Activated T-helper 2 cell treated with anti-CD3 and anti-CD28 coated beads, Interferon-gamma antibody, Interleukin-2, Interleukin-4, amounts not matched to agents 10 μg/mL and 5 μg/mL and 100 μg/mL, durations not matched to agents 14 hours and 24 hours and 36 hours (primary cell): ENCODE results near the gene HLA-C. TPM values are rescaled to one million over a fixed set of nuclear protein-coding genes. Genes with fewer than 3 reads are reported as not detected.

Experiments
- DNase-seq: peaks from one replicate; pipeline ENCODE4 v3.0.0; 2021; ENCODE audit warnings: low spot score
- H3K27ac Mint-ChIP-seq: one replicate; pipeline ENCODE4 v1.8.0; 2021; ENCODE audit warnings: mixed read lengths
- H3K27me3 Mint-ChIP-seq: one replicate; pipeline ENCODE4 v1.8.0; 2021; ENCODE audit warnings: low read depth, mixed read lengths
- H3K36me3 Mint-ChIP-seq: one replicate; pipeline ENCODE4 v1.8.0; 2021; ENCODE audit warnings: low read depth, mixed read lengths
- H3K4me1 Mint-ChIP-seq: one replicate; pipeline ENCODE4 v1.8.0; 2021; ENCODE audit warnings: low read depth, mixed read lengths
- H3K4me3 Mint-ChIP-seq: one replicate; pipeline ENCODE4 v1.8.0; 2021; ENCODE audit warnings: low read depth, mild to moderate bottlenecking, moderate library complexity, mixed read lengths
- H3K9me3 Mint-ChIP-seq: one replicate; pipeline ENCODE4 v1.8.0; 2021; ENCODE audit warnings: mixed read lengths
- intact Hi-C: fragments of 100-400 bp; cut with micrococcal nuclease; formaldehyde crosslinking; loops from one replicate; pipeline ENCODE4 v1.15.1; 2023
- total RNA-seq: library from RNA; stranded (reverse); gene quantifications from 2 replicates; pipeline ENCODE4 v1.2.3, GENCODE V29; 2022

HLA-C gene
- 895 and 906 TPM in 2 replicates for total RNA-seq

- DNase-seq = peak; percentile 88
- Mint-ChIP-seq H3K4me3 (peak within 1 kb of the TSS; percentile 94), H3K4me1 (peaks cover 34% of the 10 kb centered on the region), H3K27ac (peak within 1 kb of the TSS; percentile 98), H3K9me3 (no peaks in the 10 kb centered on the region), H3K27me3 (peaks cover 10% of the 10 kb centered on the region), H3K36me3 (peaks cover 53% of the 10 kb centered on the region)
- intact Hi-C loops = loop anchor here (1.0 to 5.0 kb wide), 4 partner anchors 67 to 654 kb away; partner anchors contain the start of genes MRPS18B, PPP1R10 and TCF19
Observed at GRCh38 chr6:31271641-31272357, at the start of gene HLA-C. TSS of gene HLA-C (minus strand) at chr6:31272092. CDS start at chr6:31272071, 21 bp downstream.

- no peaks in the 10 kb centered on the region for H3K4me1 Mint-ChIP-seq
- no peaks in the 10 kb centered on the region for H3K36me3 Mint-ChIP-seq
- no peak overlapping the region for H3K27ac Mint-ChIP-seq
- no peak overlapping the region for H3K4me3 Mint-ChIP-seq
- peaks cover 8% of the 10 kb centered on the region for H3K9me3 Mint-ChIP-seq
- intact Hi-C loops = no loop called here
- H3K27me3 Mint-ChIP-seq = peaks cover 55% of the 10 kb centered on the region
- DNase-seq = no peak
Observed at GRCh38 chr6:31321005-31321707, 49.3 kb upstream of the HLA-C start.

- Mint-ChIP-seq H3K4me3 (no peak overlapping the region), H3K27me3 (peaks cover 59% of the 10 kb centered on the region), H3K27ac (no peak overlapping the region), H3K4me1 (no peaks in the 10 kb centered on the region), H3K9me3 (no peaks in the 10 kb centered on the region), H3K36me3 (no peaks in the 10 kb centered on the region)
- DNase-seq = no peak
- intact Hi-C loops = no loop called here
Observed at GRCh38 chr6:31317036-31317435, 45.1 kb upstream of the HLA-C start.

- intact Hi-C loops = no loop called here
- no peak for DNase-seq
- no peak overlapping the region for H3K27ac Mint-ChIP-seq
- H3K4me3 Mint-ChIP-seq = no peak overlapping the region
- no peaks in the 10 kb centered on the region for H3K36me3 Mint-ChIP-seq
- peaks cover 7% of the 10 kb centered on the region for H3K4me1 Mint-ChIP-seq
- no peaks in the 10 kb centered on the region for H3K9me3 Mint-ChIP-seq
- peaks cover 48% of the 10 kb centered on the region for H3K27me3 Mint-ChIP-seq
Observed at GRCh38 chr6:31309641-31310040, 37.7 kb upstream of the HLA-C start.

GRCh38 chr6:31308845-31309175 lies 36.9 kb upstream of the HLA-C start:
- intact Hi-C loops = no loop called here
- H3K27me3 Mint-ChIP-seq = peaks cover 44% of the 10 kb centered on the region
- H3K4me3 Mint-ChIP-seq = no peak overlapping the region
- no peak overlapping the region for H3K27ac Mint-ChIP-seq
- no peaks in the 10 kb centered on the region for H3K36me3 Mint-ChIP-seq
- H3K9me3 Mint-ChIP-seq = no peaks in the 10 kb centered on the region
- no peak for DNase-seq
- H3K4me1 Mint-ChIP-seq = peaks cover 7% of the 10 kb centered on the region

GRCh38 chr6:31308050-31308844 lies 36.4 kb upstream of the HLA-C start:
- H3K36me3 Mint-ChIP-seq = no peaks in the 10 kb centered on the region
- H3K27ac Mint-ChIP-seq = no peak overlapping the region
- DNase-seq = peak; percentile 17
- peaks cover 7% of the 10 kb centered on the region for H3K4me1 Mint-ChIP-seq
- peak overlapping the region; percentile 68 for H3K4me3 Mint-ChIP-seq
- no peaks in the 10 kb centered on the region for H3K9me3 Mint-ChIP-seq
- H3K27me3 Mint-ChIP-seq = peaks cover 46% of the 10 kb centered on the region
- intact Hi-C loops = no loop called here

- intact Hi-C loops = no loop called here
Observed at GRCh38 chr6:31307669-31308049, 35.8 kb upstream of the HLA-C start.

GRCh38 chr6:31305703-31306219 lies 33.9 kb upstream of the HLA-C start:
- no peak overlapping the region for H3K4me3 Mint-ChIP-seq
- H3K4me1 Mint-ChIP-seq = peaks cover 7% of the 10 kb centered on the region
- DNase-seq = no peak
- H3K9me3 Mint-ChIP-seq = no peaks in the 10 kb centered on the region
- intact Hi-C loops = no loop called here
- H3K27me3 Mint-ChIP-seq = peaks cover 40% of the 10 kb centered on the region
- H3K36me3 Mint-ChIP-seq = no peaks in the 10 kb centered on the region
- H3K27ac Mint-ChIP-seq = no peak overlapping the region

More at GRCh38 chr6:31307669-31308049, 35.8 kb upstream of the HLA-C start:
- H3K36me3 Mint-ChIP-seq = no peaks in the 10 kb centered on the region
- no peak overlapping the region for H3K27ac Mint-ChIP-seq
- H3K4me3 Mint-ChIP-seq = no peak overlapping the region
- H3K4me1 Mint-ChIP-seq = peaks cover 7% of the 10 kb centered on the region
- no peaks in the 10 kb centered on the region for H3K9me3 Mint-ChIP-seq
- peaks cover 45% of the 10 kb centered on the region for H3K27me3 Mint-ChIP-seq
- DNase-seq = no peak

- H3K4me3 Mint-ChIP-seq = no peak overlapping the region
- DNase-seq = no peak
- peaks cover 7% of the 10 kb centered on the region for H3K4me1 Mint-ChIP-seq
- H3K27me3 Mint-ChIP-seq = peaks cover 36% of the 10 kb centered on the region
- H3K27ac Mint-ChIP-seq = no peak overlapping the region
- H3K9me3 Mint-ChIP-seq = no peaks in the 10 kb centered on the region
- intact Hi-C loops = no loop called here
- no peaks in the 10 kb centered on the region for H3K36me3 Mint-ChIP-seq
Observed at GRCh38 chr6:31304683-31305082, 32.8 kb upstream of the HLA-C start.

GRCh38 chr6:31300797-31301196 lies 28.9 kb upstream of the HLA-C start:
- H3K27me3 Mint-ChIP-seq = peaks cover 53% of the 10 kb centered on the region
- H3K4me1 Mint-ChIP-seq = peaks cover 6% of the 10 kb centered on the region
- DNase-seq = no peak
- no peak overlapping the region for H3K27ac Mint-ChIP-seq
- no peaks in the 10 kb centered on the region for H3K9me3 Mint-ChIP-seq
- H3K36me3 Mint-ChIP-seq = no peaks in the 10 kb centered on the region
- intact Hi-C loops = no loop called here
- no peak overlapping the region for H3K4me3 Mint-ChIP-seq

- intact Hi-C loops = no loop called here
- Mint-ChIP-seq H3K36me3 (no peaks in the 10 kb centered on the region), H3K27me3 (peaks cover 53% of the 10 kb centered on the region), H3K4me1 (no peaks in the 10 kb centered on the region), H3K9me3 (no peaks in the 10 kb centered on the region), H3K4me3 (no peak overlapping the region), H3K27ac (no peak overlapping the region)
- no peak for DNase-seq
Observed at GRCh38 chr6:31299947-31300346, 28.1 kb upstream of the HLA-C start.

GRCh38 chr6:31299511-31299910 lies 27.6 kb upstream of the HLA-C start:
- no peak overlapping the region for H3K4me3 Mint-ChIP-seq
- no peaks in the 10 kb centered on the region for H3K9me3 Mint-ChIP-seq
- no peaks in the 10 kb centered on the region for H3K4me1 Mint-ChIP-seq
- peaks cover 58% of the 10 kb centered on the region for H3K27me3 Mint-ChIP-seq
- DNase-seq = no peak
- H3K36me3 Mint-ChIP-seq = no peaks in the 10 kb centered on the region
- intact Hi-C loops = no loop called here
- H3K27ac Mint-ChIP-seq = no peak overlapping the region
